ENCODE data around the gene SLC39A5.

DNA sequence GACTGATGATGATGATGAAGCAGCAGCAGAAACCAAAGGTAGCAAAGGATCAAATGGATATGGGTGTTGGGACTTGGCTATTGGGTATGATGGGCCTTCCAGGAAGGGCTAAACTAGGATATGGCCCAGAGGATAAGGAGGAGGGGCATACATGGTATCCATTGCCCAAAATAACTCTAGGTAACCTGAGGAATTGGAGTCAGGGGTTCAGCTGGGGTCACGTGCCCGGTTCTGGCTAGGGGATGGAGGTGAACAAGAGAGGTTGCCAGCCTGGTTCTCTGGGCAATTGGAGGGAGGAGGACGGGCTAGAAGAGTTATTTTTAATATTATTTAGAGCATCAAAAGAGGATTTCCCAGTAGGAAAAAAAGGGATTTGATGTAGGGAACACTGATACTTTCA, 31.1 kb downstream of the SLC39A5 start:
- TF ChIP-seq EP300 (IDR thresholded peaks at IDR 0.05), result no peak
- TF ChIP-seq, protein P1, sequence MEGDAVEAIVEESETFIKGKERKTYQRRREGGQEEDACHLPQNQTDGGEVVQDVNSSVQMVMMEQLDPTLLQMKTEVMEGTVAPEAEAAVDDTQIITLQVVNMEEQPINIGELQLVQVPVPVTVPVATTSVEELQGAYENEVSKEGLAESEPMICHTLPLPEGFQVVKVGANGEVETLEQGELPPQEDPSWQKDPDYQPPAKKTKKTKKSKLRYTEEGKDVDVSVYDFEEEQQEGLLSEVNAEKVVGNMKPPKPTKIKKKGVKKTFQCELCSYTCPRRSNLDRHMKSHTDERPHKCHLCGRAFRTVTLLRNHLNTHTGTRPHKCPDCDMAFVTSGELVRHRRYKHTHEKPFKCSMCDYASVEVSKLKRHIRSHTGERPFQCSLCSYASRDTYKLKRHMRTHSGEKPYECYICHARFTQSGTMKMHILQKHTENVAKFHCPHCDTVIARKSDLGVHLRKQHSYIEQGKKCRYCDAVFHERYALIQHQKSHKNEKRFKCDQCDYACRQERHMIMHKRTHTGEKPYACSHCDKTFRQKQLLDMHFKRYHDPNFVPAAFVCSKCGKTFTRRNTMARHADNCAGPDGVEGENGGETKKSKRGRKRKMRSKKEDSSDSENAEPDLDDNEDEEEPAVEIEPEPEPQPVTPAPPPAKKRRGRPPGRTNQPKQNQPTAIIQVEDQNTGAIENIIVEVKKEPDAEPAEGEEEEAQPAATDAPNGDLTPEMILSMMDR (IDR thresholded peaks at IDR 0.05), result no peak
